CD4-positive, alpha-beta T cell treated with Interferon gamma for 1 hour (primary cell): ENCODE data around the gene STXBP5L.
"Not testable (repeated sequence)": the region's sequence is repeated elsewhere in the genome, so short reads cannot be mapped to it uniquely, and the experiment has no call there.

ENCODE experiments used
- DNase-seq: peaks from one replicate; pipeline ENCODE4 v3.0.0-alpha.2; 2020

STXBP5L gene

DNA sequence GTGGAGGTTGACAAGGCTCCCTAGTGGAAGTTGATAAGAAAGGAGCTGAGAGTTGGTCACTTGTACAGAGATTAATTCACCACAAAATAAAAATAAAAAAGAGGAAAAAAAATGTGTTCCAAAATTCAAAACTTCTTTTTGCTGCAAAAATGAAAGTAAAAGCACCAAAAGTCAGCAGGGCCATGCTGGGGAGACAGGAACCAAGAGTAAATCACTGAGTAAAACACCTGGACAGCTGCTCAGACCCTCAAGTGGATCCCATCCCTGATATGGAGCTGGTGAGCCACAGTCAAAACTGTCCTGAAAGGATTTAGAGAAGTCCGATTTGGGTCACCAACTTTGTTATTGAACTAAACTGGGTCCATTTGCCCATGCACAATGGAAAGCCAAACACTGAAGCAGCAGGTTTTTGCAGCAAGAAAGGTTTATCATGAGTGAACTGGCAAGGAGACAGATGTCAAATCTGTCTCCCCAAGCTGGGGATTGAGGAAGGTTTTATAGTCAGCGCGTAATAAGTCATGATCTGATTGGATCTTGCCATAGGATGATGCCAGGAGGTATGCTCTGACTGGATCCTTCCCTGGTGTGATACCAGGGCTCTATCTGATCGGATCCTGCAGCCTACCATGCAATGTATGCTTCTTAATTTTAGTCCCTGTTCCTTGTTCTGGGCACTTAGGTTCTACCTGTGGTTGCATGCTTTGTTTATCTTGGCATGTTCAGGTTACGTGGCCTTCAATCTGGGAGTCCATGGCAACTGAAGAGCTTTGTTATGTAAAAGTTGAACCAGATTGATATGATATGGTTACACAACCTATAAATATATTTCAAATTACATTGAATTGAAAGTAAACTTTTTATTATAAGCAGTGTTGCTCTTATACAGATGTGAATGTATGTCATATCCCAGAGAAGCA lies 324.6 kb downstream of the STXBP5L start:
- DNase-seq: no peak

DNA sequence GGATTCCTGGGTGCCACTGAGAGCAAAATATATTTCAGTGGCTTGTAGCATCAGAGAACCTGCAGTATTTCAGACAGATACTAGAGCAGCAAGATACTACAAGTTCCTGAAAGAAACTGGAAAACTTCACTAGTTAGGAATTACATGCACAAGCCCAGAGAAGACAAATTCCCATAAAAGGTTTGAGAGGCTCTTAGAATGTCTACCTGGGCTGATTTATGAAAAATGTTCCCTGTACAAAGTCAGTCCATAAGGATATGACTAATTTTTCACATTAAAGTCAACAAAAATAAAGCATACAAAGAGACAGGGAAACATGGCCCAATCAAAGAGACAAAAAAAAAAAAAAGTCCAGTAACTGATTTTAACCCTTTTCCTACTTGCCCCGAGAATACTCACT lies 335.2 kb downstream of the STXBP5L start:
- no peak for DNase-seq

DNA sequence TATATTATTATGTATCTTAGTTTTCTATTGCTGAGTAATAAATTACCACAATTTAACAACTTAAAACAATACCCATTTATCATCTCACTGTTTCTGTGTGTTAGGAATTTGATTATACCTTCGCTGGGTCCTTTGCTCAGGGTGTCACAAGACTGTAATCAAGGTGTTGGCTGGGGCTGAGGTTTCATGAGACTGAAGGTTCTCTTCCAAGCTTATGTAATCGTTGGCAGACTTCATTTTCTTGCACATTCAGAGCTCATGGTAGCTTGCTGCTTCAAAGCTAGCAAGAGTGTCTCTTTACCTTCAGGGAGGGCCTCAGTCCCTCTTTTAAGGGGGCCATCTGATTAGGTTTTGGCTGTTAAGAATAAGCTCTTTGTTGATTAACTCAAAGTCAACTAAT lies 344.7 kb downstream of the STXBP5L start:
- no peak for DNase-seq

DNA sequence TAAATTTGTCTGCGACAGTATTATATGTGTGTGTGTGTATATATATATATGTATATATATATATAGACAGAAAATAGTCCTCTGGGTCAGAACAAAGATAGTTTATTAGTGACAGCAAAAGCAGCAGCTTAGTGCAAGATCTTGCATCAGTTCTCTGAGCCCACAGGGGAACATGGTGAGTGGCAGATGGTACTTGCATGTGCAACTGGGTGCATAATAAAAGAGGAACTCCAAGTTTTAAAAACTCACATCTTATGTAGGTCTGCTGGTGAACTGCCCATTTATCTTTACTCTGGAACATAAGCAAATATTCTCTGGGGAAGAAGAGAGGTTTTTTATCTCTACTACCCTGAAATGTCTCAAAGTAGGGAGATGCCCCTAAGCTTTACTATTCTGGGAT lies 361.4 kb downstream of the STXBP5L start:
- no peak for DNase-seq

DNA sequence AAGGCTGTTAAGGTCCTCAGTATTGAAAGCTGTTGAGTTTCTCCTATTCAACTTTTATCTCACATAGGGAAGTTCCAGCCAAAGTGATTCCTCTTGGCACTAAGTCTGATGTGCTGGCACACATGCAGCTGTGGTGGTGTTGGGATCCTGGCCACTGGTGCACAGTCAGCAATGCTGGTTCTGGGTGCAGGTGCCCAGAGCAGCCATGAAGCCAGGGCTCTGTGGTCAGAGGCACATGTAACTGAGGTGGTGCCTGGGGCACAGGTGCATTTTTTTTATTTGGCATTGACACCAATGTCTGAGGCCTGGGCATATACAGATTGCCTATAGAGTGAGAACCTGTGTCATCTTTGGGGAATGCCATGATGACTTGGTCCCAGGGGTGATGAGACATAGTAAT lies 366.4 kb downstream of the STXBP5L start:
- DNase-seq: no peak

DNA sequence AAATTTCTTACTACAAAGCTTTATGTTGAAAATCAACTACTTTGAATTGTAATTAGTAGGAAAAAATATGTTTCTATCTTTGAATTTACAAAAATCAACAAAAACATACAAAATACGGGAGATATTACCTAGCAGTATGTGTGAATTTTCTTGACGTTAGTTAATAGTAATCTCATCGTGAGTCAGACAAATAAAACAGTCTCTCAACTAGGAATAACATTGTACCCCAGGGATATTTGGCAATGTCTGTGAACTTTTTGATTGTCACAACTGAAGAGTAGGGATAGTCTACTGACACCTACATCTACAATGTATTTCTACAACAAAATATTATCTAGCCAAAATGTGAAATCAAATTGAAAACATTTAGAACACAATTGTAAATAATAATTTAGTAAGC lies 387.4 kb downstream of the STXBP5L start:
- no peak for DNase-seq

DNA sequence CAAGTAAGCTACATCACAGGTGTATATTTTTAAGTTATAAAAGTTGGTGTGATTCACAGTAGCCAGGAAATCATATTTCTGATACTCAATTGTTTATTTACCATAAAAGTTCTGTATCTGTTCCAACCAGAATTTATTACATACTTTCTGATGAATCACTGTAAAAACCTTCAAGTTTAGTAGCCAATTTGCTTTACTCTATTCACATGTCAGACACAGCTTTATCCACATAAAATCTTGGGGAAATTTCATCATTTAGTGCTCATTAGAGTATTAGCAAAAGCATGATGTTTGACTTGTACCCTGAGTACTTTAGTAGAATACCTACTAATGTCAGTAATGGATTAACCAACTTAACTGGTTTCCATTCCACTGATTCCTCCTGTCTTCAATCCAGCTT lies 388.0 kb downstream of the STXBP5L start:
- no peak for DNase-seq

DNA sequence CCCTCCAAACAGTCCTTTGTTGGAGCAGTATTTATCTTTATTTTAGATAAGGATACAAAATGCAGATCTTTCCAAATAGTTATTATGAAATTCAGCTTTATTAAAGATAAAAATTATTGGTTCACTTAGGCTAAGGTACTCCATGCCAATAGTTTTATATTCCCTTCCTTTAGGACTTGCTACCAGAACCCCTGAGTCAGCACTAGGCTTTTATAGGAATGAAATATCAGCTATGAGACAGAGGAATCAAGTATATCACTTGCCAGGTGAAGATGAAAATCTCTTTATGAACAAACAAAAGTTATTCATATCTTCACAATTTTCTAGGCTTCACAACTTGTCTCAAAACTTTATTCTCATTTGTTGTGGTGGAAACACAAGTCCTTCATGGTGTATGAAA lies 416.3 kb downstream of the STXBP5L start:
- DNase-seq: no peak

DNA sequence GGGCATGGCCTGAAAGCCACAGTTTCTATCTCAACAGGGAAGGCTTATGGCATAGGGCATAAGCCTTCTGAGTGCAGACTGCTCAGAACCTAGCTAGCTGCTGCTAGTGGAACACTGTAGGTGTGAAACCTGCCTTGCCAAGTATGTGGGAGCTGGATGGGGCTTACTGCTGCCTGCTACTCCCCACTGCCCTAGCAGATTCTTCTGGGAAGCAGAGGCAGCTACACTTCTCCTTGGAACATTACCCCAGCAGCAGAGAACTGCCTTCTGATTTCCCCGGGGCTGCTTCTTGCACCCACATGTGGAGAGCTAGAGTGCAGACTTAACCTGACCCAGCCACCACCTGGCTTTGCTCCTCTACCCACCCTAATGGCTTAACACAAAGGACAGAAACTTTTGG lies 422.1 kb downstream of the STXBP5L start:
- no peak for DNase-seq

DNA sequence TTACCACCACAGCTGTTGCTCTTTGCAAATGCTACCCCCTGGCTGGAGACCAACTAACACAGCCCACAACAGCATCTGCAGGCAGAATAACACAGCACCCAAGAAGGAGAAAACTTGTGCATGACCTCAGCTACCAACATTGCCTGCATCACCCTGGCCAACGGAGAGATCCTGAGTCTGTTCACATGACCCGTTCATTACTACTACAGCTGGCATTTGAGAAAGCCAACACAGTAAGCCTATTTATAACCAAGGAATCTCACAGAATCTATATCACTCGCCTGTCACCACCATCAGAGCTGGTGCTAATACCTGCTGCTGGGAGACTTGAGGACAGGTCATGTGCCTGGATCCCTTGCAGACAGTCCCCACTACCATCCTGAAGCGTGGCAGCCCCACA lies 422.6 kb downstream of the STXBP5L start:
- no peak for DNase-seq

DNA sequence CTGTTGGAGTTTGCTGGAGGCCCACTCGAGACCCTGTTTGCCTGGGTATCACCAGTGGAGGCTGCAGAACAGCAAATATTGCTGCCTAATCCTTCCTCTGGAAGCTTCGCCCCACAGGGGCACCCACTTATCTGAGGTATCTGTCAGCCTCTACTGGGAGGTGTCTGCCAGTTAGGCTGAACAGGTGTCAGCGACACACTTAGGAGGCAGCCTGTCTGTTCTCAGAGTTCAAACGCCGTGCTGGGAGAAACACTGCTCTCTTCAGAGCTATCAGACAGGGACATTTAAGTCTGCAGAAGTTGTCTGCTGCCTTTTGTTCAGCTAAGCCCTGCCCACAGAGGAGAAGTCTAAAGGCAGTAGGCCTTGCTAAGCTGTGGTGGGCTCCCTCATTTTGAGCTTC lies 448.0 kb downstream of the STXBP5L start:
- DNase-seq: not testable (repeated sequence)

DNA sequence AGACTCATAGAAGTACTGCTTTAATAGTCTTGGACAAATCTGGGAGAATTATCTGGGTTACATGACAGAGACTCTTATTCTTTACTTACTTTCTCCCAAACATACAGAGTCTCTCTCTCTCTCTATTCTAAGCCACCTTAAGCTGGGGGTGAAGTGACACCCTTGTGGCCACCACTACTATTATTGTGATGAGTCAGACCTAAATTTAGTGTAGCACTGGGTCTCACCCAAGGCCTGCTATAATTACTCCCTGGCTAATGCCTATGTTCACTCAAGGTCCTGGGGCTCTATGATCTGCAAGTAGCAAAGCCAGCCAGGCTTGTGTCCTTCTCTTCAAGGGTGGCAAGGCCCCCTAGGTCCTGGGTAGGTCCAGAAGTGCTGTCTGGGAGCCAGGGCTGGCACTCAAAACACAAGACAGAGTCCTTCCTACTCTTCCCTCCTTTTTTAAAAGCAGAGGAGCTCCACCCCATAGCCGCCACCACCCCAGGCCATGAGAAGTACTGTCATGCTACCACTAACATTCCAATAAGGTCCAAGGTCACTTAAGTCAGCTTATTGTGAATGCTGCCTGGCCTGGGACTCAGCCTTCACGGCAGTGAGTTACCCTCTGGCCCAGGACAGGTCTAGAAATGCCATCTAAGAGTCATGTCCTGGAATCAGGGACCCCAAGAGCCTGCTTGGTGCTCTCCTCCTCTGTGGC lies 454.2 kb downstream of the STXBP5L start:
- no peak for DNase-seq

DNA sequence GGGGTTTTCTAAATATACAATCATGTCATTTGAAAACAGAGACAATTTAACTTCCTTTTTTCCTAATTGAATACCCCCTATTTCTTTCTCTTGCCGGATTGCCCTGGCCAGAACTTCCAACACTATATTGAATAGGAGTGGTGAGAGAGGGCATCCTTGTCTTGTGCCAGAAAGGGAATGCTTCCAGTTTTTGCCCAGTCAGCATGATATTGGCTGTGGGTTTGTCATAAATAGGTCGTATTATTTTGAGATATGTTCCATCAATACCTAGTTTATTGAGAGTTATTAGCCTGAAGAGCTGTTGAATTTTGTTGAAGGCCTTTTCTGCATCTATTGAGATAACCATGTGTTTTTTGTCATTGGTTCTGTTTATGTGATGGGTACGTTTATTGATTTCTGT lies 480.3 kb downstream of the STXBP5L start:
- not testable (repeated sequence) for DNase-seq

DNA sequence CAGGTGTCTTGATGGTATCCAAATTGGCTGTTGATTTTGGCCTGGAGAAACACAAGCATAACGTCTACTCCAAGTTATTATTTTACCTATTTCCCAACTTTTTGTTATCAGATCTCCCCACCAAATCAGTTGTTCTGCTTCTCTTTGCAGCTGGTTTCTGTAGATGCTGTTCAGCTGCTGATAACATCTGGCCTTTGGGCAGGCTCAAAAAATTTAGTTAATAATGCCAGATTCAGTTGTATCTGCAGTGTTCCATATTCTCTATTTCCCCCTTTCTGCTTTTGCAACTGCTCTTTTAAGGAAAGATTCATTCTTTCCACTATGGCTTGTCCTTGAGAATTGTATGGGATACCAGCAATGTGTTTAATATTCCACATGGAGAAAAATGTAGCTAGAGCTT lies 488.0 kb downstream of the STXBP5L start:
- DNase-seq: not testable (repeated sequence)

DNA sequence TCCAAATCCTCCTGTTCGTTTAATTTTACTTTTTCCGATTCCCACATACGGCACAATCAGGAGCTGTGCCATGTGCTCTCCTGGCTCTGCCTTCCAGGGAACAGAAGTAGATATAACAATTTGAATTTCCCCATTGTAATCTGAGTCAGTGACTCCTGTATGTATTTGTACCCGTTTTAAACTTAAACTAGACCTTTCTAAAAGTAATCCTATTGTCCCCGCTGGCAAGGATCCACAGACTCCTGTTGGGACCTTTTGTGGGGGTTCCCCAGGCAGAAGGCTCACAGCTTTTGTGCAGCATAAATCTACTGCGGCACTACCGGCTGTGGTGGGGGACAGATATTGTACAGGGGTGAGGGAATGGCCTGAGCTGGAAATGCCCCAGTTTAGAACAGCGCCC lies 490.0 kb downstream of the STXBP5L start:
- DNase-seq: not testable (repeated sequence)

DNA sequence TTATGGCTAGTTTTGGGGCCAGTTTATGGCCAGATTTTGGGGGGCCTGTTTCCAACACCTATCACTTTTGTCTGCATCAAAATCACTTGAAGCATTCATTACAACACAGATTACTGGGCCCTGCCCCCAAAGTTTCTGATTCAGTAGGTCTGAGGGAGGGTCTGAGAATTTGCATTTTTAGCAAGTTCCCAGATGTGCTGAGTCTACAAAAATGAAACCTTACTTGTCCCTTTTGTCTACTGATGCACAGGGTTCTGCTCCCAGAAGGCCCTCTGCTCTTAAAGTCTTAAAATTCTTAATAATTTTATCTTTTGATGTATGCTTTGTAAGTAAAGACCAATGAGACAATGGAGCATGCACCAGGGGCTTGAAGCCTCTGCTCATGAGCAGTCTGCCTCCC lies 491.8 kb downstream of the STXBP5L start:
- DNase-seq: no peak

DNA sequence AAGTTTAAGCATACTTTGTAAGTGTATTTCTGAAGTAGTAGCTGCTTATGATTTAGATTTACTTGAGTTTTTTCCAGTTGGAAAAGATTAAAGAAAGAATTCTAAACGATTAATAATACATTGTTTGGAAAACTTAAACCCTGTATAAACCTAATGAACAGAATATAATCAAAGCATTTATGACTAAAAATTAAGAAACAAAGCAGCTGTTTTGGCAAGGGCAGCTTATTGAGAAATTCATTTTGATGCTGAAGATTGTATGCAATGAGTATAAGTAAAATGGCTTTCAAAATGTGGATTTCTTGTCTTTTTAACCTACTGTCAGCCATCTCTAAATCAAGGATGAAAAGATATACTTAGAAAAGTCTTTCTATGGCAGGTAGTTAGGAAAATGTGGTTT lies 497.6 kb downstream of the STXBP5L start:
- DNase-seq: no peak

DNA sequence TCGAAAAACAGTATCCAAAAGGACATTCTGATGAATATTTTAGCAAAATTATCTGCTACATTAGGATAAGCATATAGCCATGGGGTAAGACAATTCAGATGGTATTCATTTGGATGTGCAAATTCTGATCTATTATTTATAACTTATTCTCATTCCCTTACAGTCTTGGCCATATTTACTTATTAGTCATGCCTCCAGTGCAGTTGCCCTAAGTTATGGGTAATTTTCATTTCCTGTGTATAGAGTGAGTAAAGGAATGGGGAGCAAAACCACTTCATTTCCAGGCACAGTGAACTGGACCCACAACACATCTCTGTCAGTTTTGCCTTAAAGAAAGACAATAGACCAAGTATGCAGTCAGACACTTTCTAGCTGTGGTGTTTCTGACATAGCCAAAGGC lies 503.5 kb downstream of the STXBP5L start:
- no peak for DNase-seq

DNA sequence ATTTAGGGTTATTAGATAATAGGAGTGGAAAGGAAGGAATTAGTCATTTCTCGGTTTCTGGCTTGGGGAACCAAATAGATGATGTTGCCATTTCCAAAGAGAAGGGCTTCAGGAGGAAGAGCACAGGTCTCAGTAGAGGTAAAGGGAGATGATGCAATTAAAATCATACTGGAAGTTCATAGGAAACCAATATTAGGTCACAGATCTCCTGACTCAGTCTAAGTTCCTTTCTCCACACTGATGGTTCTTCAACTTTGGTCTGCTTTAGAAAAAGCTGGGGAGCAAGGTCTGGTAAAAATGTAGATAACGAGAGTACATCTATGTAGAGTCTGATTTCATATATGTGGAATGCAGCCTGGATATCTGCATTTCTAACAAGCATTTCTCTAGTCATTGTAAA lies 506.9 kb downstream of the STXBP5L start:
- DNase-seq: no peak

DNA sequence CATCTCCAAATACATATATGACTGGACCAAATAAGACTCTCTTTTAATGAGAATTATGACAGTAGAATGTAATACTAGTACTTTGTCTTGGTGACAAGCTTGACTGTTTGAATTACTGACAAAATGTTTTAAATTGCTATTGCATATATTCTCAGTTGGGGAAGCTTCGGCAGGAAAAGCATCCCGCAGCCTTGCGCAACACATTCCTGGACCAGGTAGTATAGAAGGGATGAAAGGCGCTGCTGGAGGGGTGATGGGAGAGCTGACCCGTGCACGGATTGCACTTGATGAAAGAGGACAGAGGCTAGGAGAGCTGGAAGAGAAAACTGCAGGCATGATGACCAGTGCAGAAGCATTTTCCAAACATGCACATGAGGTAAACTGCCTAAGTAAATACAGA lies 510.2 kb downstream of the STXBP5L start:
- no peak for DNase-seq

DNA sequence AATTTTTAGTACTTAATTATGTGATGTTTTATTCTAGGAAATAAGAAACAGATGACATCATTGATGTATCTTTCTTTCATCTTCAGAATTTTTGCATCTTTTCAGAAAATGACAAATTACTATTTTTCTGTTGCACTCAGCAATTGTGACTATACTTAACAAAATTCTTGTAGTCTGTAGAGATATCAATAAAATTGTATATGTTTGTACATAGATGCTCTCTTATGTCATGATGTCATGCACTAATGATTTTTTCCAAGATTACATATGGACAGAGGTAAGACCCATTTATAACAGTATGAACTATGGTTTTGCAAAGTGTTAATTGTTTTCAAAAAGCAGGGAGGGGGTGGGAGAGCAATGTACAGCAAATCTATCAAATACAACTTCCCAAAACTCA lies 516.5 kb downstream of the STXBP5L start:
- no peak for DNase-seq

DNA sequence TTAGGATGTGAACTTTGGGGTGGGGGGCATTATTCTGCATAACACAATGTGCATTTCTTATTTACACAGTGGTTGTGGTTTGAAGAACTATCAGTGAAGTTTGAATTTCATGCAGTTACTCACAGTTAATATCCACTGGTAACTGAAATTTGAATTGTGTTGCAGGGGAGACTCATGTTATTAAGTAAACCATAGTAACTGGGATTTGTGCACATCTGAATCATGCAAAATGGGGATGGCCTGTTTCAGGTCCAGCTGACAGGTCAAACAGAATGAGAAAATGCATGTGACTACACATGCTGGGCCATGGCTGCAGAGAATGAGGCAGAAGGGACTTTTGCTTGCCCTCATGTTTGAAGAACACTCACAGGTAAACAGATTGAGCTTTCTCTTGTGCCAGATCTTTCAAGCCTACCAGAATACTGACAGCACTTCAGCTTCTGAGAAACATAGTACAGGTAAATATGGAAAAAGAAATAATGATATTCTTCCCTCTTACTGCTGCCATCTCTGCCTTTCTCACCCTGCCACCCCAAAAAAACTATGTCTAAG lies 522.7 kb downstream of the STXBP5L start:
- DNase-seq: no peak

DNA sequence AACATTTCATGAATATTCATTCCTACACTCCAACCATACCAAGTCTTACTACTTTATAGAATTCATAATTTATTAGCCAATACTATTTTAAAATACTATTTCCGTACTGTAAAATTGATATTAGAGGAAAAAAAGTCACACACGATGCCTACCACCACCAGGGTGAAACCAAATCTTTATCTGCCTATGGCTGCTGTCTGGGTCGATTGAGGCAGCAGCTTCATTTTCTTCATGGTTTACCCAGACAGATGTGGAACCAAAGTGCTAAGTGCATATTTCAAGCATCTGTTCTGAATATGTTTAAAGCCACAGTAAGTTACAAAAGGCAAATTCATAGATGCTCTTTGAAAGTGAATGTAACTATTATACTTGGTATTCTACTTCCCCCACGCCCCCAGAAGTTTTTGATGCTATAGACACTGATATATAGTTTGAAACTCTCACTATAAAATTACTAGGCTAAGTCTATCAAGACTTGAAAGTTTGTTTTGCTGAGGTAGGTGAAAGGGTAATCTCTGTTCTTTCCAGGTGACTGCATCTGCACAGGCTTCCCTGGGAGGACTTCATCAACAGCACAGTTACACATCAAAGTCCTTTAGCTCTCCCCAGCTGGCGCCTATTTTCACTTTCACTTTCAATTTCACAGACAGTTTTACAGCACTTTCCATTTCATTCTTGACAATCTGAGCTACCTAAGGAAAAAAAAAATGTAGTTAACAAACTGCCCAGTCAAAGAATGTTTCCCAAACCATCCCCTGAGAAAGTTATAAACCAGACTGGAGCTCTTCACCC lies 523.9 kb downstream of the STXBP5L start:
- DNase-seq: peak; percentile 24
